AG10803 (cell line): ENCODE results near the gene ZCCHC4.
"Not testable (repeated sequence)": the region's sequence is repeated elsewhere in the genome, so short reads cannot be mapped to it uniquely, and the experiment has no call there.

Experiments used
- DNase-seq: peaks from one replicate; pipeline ENCODE4 v3.0.0; 2010; ENCODE audit warnings: low read depth
- H3K4me3 ChIP-seq: 2 replicates; pipeline ENCODE4 v1.5.1; 2011; ENCODE audit warnings: mild to moderate bottlenecking, low read length, control low read depth
- TF ChIP-seq, protein P1 (sequence below): conservative IDR thresholded peaks from 2 replicates; pipeline ENCODE4 v1.5.1; 2011; ENCODE audit warnings: mild to moderate bottlenecking, low read length, control low read depth, inconsistent platforms

The ZCCHC4 gene

GRCh38 chr4:25361253-25361652 is 48.7 kb downstream of the ZCCHC4 start:
- TF ChIP-seq, protein P1, sequence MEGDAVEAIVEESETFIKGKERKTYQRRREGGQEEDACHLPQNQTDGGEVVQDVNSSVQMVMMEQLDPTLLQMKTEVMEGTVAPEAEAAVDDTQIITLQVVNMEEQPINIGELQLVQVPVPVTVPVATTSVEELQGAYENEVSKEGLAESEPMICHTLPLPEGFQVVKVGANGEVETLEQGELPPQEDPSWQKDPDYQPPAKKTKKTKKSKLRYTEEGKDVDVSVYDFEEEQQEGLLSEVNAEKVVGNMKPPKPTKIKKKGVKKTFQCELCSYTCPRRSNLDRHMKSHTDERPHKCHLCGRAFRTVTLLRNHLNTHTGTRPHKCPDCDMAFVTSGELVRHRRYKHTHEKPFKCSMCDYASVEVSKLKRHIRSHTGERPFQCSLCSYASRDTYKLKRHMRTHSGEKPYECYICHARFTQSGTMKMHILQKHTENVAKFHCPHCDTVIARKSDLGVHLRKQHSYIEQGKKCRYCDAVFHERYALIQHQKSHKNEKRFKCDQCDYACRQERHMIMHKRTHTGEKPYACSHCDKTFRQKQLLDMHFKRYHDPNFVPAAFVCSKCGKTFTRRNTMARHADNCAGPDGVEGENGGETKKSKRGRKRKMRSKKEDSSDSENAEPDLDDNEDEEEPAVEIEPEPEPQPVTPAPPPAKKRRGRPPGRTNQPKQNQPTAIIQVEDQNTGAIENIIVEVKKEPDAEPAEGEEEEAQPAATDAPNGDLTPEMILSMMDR, result no peak
- H3K4me3 ChIP-seq, result no peak overlapping the region
- no peak for DNase-seq

DNA sequence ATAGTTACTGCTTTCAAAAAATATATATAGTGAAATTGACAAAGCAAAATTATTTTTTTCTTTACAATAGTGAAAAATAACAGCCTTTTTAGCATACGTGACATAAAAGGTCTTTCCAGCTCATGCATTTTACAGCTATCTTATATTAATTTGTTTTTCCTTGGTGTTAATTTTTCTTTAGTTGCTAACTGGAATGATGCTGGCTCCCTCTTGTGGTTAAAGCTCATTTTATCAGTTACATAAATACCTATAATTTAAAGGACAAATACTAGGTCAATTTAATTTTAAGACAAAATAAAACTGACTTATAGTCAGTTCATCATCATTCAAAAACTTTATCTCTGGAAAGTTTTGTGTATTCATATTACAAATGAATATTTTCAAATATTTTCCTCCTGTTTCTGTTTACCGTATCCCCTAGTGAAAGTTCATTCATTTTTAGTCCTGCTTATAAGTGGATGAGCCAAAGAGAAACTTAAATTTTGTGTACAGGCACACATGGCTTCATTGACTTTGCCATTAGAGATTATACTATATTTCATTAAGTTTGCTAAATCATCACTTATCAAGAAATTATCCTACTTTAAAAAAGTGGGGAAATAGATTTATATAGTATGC is 54.5 kb downstream of the ZCCHC4 start:
- DNase-seq, result peak; percentile 54
- no peak overlapping the region for H3K4me3 ChIP-seq
- TF ChIP-seq, protein P1, result peak; percentile 73

- H3K4me3 ChIP-seq, result no peak overlapping the region
- TF ChIP-seq, protein P1, result no peak
- DNase-seq, result no peak
These were observed 55.3 kb downstream of the ZCCHC4 start for GRCh38 chr4:25367877-25368276.

GRCh38 chr4:25368315-25368714 is 55.7 kb downstream of the ZCCHC4 start:
- TF ChIP-seq, protein P1, result no peak
- H3K4me3 ChIP-seq, result no peak overlapping the region
- no peak for DNase-seq

GRCh38 chr4:25370242-25370641 is 57.7 kb downstream of the ZCCHC4 start:
- no peak overlapping the region for H3K4me3 ChIP-seq
- no peak for DNase-seq
- TF ChIP-seq, protein P1, result no peak

- not testable (repeated sequence) for DNase-seq, H3K4me3 ChIP-seq
These were observed 60.0 kb downstream of the ZCCHC4 start for GRCh38 chr4:25372549-25372948.

GRCh38 chr4:25376754-25377571 is 64.4 kb downstream of the ZCCHC4 start, which contains the start of gene ANAPC4:
ANAPC4 (plus strand) TSS chr4:25377263; CDS start chr4:25377428, 165 bp downstream.
- TF ChIP-seq, protein P1, result no peak
- H3K4me3 ChIP-seq, result peak within 1 kb of the TSS; percentile 93
- DNase-seq, result peak; percentile 93
